ENCODE measurements around the gene ZNF839. TPM values are rescaled to one million over a fixed set of nuclear protein-coding genes. Genes with fewer than 3 reads are reported as not detected.

ZNF839 gene
- total RNA-seq, 2 donors from 2014 or later, result 4.2 to 7.0 TPM

DNA sequence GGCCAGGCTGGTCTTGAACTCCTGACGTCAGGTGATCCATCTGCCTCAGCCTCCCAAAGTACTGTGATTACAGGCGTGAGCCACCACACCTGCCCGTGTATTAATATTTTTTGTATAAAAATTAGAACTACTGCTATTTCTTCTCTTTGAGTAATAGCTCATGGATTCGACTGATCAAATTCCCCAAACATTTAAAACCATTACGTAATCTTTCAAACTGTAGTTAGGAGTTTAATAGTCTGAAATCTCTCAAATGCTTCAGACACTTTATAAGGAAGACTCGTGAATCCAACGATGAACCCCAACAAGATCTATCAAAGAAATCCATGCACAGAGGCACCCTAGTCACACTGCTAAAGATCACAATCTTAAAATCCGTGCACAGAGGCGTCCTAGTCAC lies 59.3 kb downstream of the ZNF839 start:
- no peak overlapping the region for H3K4me3 ChIP-seq
- TF ChIP-seq, protein P1, sequence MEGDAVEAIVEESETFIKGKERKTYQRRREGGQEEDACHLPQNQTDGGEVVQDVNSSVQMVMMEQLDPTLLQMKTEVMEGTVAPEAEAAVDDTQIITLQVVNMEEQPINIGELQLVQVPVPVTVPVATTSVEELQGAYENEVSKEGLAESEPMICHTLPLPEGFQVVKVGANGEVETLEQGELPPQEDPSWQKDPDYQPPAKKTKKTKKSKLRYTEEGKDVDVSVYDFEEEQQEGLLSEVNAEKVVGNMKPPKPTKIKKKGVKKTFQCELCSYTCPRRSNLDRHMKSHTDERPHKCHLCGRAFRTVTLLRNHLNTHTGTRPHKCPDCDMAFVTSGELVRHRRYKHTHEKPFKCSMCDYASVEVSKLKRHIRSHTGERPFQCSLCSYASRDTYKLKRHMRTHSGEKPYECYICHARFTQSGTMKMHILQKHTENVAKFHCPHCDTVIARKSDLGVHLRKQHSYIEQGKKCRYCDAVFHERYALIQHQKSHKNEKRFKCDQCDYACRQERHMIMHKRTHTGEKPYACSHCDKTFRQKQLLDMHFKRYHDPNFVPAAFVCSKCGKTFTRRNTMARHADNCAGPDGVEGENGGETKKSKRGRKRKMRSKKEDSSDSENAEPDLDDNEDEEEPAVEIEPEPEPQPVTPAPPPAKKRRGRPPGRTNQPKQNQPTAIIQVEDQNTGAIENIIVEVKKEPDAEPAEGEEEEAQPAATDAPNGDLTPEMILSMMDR (IDR thresholded peaks at IDR 0.05), result no peak
- no peaks in the 10 kb centered on the region for H3K9me3 ChIP-seq
- ATAC-seq (ENCODE audit: insufficient number of reproducible peaks, low FRiP score, low read depth), result no peak
- no peaks in the 10 kb centered on the region for H3K27me3 ChIP-seq (replicated peaks; ENCODE audit: insufficient read depth)
- H3K4me1 ChIP-seq (ENCODE audit: control insufficient read depth in 1 of 2, low read depth in 2 of 2), result no peaks in the 10 kb centered on the region
- no peak overlapping the region for H3K27ac ChIP-seq
- peaks cover 14% of the 10 kb centered on the region for H3K36me3 ChIP-seq
- no peak for DNase-seq (ENCODE audit: low spot score)

DNA sequence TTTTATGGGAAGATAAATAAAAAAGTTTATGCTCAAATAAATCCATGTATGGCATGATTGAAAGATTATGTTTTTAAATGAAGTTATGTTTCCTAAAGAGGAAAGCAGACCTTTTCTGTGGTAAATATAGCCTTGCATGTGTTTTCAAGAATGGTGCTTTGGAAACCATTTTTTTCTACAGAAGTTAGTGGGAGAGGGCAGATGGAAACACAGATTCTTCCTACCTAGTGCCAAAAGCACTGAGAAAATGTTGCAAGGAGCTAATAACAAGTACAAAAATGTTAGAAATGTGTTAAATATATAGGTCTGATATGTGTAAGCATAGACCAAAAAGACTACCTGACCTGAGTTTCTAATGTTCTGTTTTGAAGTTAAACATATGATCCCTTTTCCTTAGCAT lies 67.5 kb downstream of the ZNF839 start:
- H3K4me3 ChIP-seq, result no peak overlapping the region
- H3K27ac ChIP-seq, result no peak overlapping the region
- no peaks in the 10 kb centered on the region for H3K36me3 ChIP-seq
- TF ChIP-seq, protein P1 (IDR thresholded peaks at IDR 0.05), result no peak
- no peaks in the 10 kb centered on the region for H3K9me3 ChIP-seq
- H3K4me1 ChIP-seq (ENCODE audit: control insufficient read depth in 1 of 2, low read depth in 2 of 2), result peaks cover 0 to 5% of the 10 kb centered on the region in 2 donors
- ATAC-seq (ENCODE audit: insufficient number of reproducible peaks, low FRiP score, low read depth) (no peak), DNase-seq (ENCODE audit: low spot score) (no peak)
- no peaks in the 10 kb centered on the region for H3K27me3 ChIP-seq (replicated peaks; ENCODE audit: insufficient read depth)

DNA sequence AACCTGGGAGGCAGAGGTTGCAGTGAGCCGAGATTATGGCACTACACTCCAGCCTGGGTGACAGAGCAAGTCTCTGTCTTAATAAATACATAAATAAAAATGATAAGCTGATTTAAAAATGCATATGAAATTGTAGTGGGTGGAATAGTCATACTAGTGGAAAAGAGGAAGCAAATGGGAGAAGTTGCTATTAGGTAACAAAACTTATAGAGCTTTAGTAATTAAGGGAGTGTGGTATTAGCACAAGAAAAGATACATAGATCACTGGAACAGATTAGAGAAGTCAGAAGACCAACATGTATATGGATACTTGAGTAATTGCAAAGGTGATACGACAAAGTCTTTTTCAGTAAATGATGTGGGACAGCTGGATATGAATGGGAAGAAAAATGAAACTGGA lies 69.7 kb downstream of the ZNF839 start:
- no peaks in the 10 kb centered on the region for H3K36me3 ChIP-seq
- ATAC-seq (ENCODE audit: insufficient number of reproducible peaks, low FRiP score, low read depth) (no peak), DNase-seq (ENCODE audit: low spot score) (no peak)
- H3K27me3 ChIP-seq (replicated peaks; ENCODE audit: insufficient read depth), result no peaks in the 10 kb centered on the region
- TF ChIP-seq, protein P1 (IDR thresholded peaks at IDR 0.05), result no peak
- peaks cover 4 to 5% of the 10 kb centered on the region in 2 donors for H3K4me1 ChIP-seq (ENCODE audit: control insufficient read depth in 1 of 2, low read depth in 2 of 2)
- H3K9me3 ChIP-seq, result no peaks in the 10 kb centered on the region
- no peak overlapping the region for H3K27ac ChIP-seq
- H3K4me3 ChIP-seq, result no peak overlapping the region

DNA sequence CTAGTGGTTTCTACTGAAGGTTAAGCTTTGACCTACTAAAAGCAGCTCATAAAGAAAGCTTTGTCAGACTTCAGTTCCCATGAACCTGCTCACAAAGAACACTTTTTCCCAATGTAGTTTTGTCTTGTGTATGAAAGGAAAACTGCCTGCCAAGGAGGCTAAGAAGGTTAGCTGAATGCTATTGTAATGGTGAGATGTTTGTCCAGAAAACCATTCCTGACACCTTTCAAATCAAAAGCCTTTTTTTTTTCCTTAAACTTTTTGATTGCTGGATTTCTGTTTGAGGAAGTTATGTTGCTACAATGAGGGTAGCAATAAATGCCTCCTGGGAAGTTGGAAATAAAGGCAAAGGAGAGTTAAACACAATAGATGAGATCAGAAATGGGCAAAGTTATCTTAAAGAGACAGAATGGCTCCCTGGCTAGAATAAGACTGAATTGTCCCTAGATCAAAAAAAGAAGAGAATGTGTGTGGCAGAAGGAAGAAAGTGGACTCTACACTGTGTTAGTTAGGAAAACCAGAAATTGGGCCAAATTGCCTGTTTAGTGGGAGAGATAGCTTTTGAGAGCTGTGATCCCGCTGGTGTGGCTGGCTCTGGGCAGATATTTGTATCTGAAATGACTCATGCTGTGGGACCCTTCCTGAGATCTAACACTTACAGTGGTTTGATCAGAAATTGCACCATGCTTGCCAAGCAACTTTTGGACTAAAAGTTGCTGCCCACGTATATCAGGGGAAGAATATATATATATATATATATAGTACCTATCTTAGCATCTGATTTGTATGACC lies 70.7 kb downstream of the ZNF839 start:
- no peak overlapping the region for H3K4me3 ChIP-seq
- no peaks in the 10 kb centered on the region for H3K9me3 ChIP-seq
- no peak overlapping the region for H3K27ac ChIP-seq
- no peaks in the 10 kb centered on the region for H3K27me3 ChIP-seq (replicated peaks; ENCODE audit: insufficient read depth)
- TF ChIP-seq, protein P1 (IDR thresholded peaks at IDR 0.05), result no peak
- DNase-seq (ENCODE audit: low spot score), result no peak
- no peaks in the 10 kb centered on the region for H3K36me3 ChIP-seq
- H3K4me1 ChIP-seq (ENCODE audit: control insufficient read depth in 1 of 2, low read depth in 2 of 2), result peaks cover 4 to 5% of the 10 kb centered on the region in 2 donors
- no peak for ATAC-seq (ENCODE audit: insufficient number of reproducible peaks, low FRiP score, low read depth)

Other genes starting within 250 kb of the ZNF839 start
- 100 to 1,000 TPM; 214 to 399 TPM for gene HSP90AA1, start 232.7 kb upstream of the ZNF839 start, total RNA-seq
- gene WDR20, start 179.8 kb upstream of the ZNF839 start, total RNA-seq, result 10 to 100 TPM; 11.0 to 30.0 TPM
- gene MOK, start 14.6 kb upstream of the ZNF839 start, total RNA-seq, result 10 to 100 TPM; 15.0 to 41.0 TPM
- 10 to 100 TPM; 32.5 to 36.5 TPM for gene CINP, start 43.1 kb downstream of the ZNF839 start, total RNA-seq
- 10 to 100 TPM; 36.5 to 41.3 TPM for gene TECPR2, start 43.2 kb downstream of the ZNF839 start, total RNA-seq
- gene ANKRD9, start 190.0 kb downstream of the ZNF839 start, total RNA-seq, result 10 to 100 TPM; 36.3 to 56.3 TPM